HEK293 (cell line): ENCODE measurements around the gene SULT2B1.
A peak's percentile ranks its signal among the peaks of the same experiment; 100 is the strongest.

ENCODE experiments used
- CTCF ChIA-PET: fragments of 350-600 bp; formaldehyde crosslinking; extraction: SDS; loops from one replicate; lab custom pipeline; 2021; ENCODE audit warnings: antibody characterized with exemption; lab: Yijun Ruan, JAX
- POLR2A ChIA-PET: fragments of 300-600 bp; formaldehyde crosslinking; extraction: SDS; loops from one replicate; lab custom pipeline; 2020; ENCODE audit warnings: antibody characterized with exemption, inconsistent platforms; lab: Yijun Ruan, JAX
- H3K27ac ChIP-seq: fragments of 200-500 bp; sonication (Bioruptor generic); 2 replicates; pipeline ENCODE4 v1.5.1; 2014; ENCODE audit warnings: low read depth, low read length, control low read depth, inconsistent platforms; ENCODE audit errors: extremely low read depth
- H3K36me3 ChIP-seq, 2 experiments: fragments of 200-500 bp in 1 of 2; sonication (Bioruptor generic) in 1 of 2; 1 replicate in 1 of 2; 2 replicates in 1 of 2; pipeline ENCODE4 v1.5.1; 2014 to 2017; ENCODE audit warnings: inconsistent platforms in 2 of 2, low read length in 2 of 2; ENCODE audit not compliant: control insufficient read depth in 2 of 2, insufficient read depth in 1 of 2
- H3K4me1 ChIP-seq: fragments of 200-500 bp; sonication (Bioruptor generic); 2 replicates; pipeline ENCODE4 v1.5.1; 2014; ENCODE audit warnings: mild to moderate bottlenecking, low read length, inconsistent platforms; ENCODE audit not compliant: control insufficient read depth, insufficient read depth
- H3K4me3 ChIP-seq: 2 replicates; pipeline ENCODE4 v1.5.1; 2011; ENCODE audit warnings: low read depth, mild to moderate bottlenecking, control low read depth, low read length, moderate library complexity
- H3K9me3 ChIP-seq: fragments of 200-500 bp; sonication (Bioruptor generic); 2 replicates; pipeline ENCODE4 v1.5.1; 2014; ENCODE audit warnings: low read depth, low read length, inconsistent platforms; ENCODE audit not compliant: control insufficient read depth, insufficient read depth
- GLI4 ChIP-seq: fragments of 450-650 bp; formaldehyde crosslinking; IDR thresholded peaks from 2 replicates; pipeline ENCODE4 v1.5.1; 2016; ENCODE audit warnings: missing biosample characterization, missing genetic modification characterization
- GLIS1 ChIP-seq: fragments of 450-650 bp; formaldehyde crosslinking; IDR thresholded peaks from 2 replicates; pipeline ENCODE4 v1.5.1; 2016; ENCODE audit warnings: missing biosample characterization, missing genetic modification characterization
- HIC1 ChIP-seq: fragments of 450-650 bp; formaldehyde crosslinking; IDR thresholded peaks from 2 replicates; pipeline ENCODE4 v1.5.1; 2016; ENCODE audit warnings: missing biosample characterization, missing genetic modification characterization
- KLF1 ChIP-seq: fragments of 450-650 bp; formaldehyde crosslinking; IDR thresholded peaks from 2 replicates; pipeline ENCODE4 v1.5.1; 2016; ENCODE audit warnings: missing biosample characterization, missing genetic modification characterization
- KLF9 ChIP-seq: fragments of 450-650 bp; formaldehyde crosslinking; IDR thresholded peaks from 2 replicates; pipeline ENCODE4 v1.5.1; 2016; ENCODE audit warnings: missing biosample characterization, missing genetic modification characterization, low read depth
- OVOL3 ChIP-seq: fragments of 450-650 bp; formaldehyde crosslinking; IDR thresholded peaks from 2 replicates; pipeline ENCODE4 v1.5.1; 2016; ENCODE audit warnings: missing biosample characterization, missing genetic modification characterization
- ZBTB49 ChIP-seq: fragments of 450-650 bp; formaldehyde crosslinking; IDR thresholded peaks from 2 replicates; pipeline ENCODE4 v1.5.1; 2016; ENCODE audit warnings: missing biosample characterization, missing genetic modification characterization, low read depth
- ZNF24 ChIP-seq: fragments of 450-650 bp; formaldehyde crosslinking; IDR thresholded peaks from 2 replicates; pipeline ENCODE4 v1.5.1; 2016; ENCODE audit warnings: missing biosample characterization, missing genetic modification characterization
- ZNF580 ChIP-seq: fragments of 450-650 bp; formaldehyde crosslinking; IDR thresholded peaks from 2 replicates; pipeline ENCODE4 v1.5.1; 2016; ENCODE audit warnings: missing biosample characterization, missing genetic modification characterization
- ZNF645 ChIP-seq: fragments of 450-650 bp; formaldehyde crosslinking; IDR thresholded peaks from 2 replicates; pipeline ENCODE4; 2016; ENCODE audit warnings: missing biosample characterization, missing genetic modification characterization
- TF ChIP-seq, protein P1 (sequence below): fragments of 450-650 bp; formaldehyde crosslinking; IDR thresholded peaks from 2 replicates; pipeline ENCODE4 v1.5.1; 2016; ENCODE audit warnings: missing biosample characterization, missing genetic modification characterization, borderline replicate concordance
- TF ChIP-seq, protein P2 (sequence below): sonication (generic); formaldehyde crosslinking; IDR thresholded peaks from 2 replicates; pipeline ENCODE4 v1.8.1; 2022; ENCODE audit warnings: mild to moderate bottlenecking, moderate library complexity, missing genetic modification reagents
- TF ChIP-seq, protein P3 (sequence below): fragments of 450-650 bp; formaldehyde crosslinking; IDR thresholded peaks from 2 replicates; pipeline ENCODE4 v1.5.1; 2017; ENCODE audit warnings: missing biosample characterization, missing genetic modification characterization
- TF ChIP-seq, protein P4 (sequence below): fragments of 450-650 bp; formaldehyde crosslinking; IDR thresholded peaks from 2 replicates; pipeline ENCODE4 v1.5.1; 2017; ENCODE audit warnings: missing biosample characterization, missing genetic modification characterization

SULT2B1 gene

GRCh38 chr19:48551437-48552302, at the start of gene SULT2B1:
Gene SULT2B1, plus strand, starts transcription at chr19:48552172. Its CDS starts 81 bp downstream, at chr19:48552253.
- H3K4me3 ChIP-seq: no peak within 1 kb of the TSS
- peaks cover 3% of the 10 kb centered on the region; the same call in 1 of the 2 replicates for H3K4me1 ChIP-seq
- CTCF ChIA-PET: interaction anchor here (0.7 kb wide), 1 partner anchor 41 kb away, joined by 3 read pairs; no protein-coding TSS in a partner anchor
- TF ChIP-seq, protein P1, sequence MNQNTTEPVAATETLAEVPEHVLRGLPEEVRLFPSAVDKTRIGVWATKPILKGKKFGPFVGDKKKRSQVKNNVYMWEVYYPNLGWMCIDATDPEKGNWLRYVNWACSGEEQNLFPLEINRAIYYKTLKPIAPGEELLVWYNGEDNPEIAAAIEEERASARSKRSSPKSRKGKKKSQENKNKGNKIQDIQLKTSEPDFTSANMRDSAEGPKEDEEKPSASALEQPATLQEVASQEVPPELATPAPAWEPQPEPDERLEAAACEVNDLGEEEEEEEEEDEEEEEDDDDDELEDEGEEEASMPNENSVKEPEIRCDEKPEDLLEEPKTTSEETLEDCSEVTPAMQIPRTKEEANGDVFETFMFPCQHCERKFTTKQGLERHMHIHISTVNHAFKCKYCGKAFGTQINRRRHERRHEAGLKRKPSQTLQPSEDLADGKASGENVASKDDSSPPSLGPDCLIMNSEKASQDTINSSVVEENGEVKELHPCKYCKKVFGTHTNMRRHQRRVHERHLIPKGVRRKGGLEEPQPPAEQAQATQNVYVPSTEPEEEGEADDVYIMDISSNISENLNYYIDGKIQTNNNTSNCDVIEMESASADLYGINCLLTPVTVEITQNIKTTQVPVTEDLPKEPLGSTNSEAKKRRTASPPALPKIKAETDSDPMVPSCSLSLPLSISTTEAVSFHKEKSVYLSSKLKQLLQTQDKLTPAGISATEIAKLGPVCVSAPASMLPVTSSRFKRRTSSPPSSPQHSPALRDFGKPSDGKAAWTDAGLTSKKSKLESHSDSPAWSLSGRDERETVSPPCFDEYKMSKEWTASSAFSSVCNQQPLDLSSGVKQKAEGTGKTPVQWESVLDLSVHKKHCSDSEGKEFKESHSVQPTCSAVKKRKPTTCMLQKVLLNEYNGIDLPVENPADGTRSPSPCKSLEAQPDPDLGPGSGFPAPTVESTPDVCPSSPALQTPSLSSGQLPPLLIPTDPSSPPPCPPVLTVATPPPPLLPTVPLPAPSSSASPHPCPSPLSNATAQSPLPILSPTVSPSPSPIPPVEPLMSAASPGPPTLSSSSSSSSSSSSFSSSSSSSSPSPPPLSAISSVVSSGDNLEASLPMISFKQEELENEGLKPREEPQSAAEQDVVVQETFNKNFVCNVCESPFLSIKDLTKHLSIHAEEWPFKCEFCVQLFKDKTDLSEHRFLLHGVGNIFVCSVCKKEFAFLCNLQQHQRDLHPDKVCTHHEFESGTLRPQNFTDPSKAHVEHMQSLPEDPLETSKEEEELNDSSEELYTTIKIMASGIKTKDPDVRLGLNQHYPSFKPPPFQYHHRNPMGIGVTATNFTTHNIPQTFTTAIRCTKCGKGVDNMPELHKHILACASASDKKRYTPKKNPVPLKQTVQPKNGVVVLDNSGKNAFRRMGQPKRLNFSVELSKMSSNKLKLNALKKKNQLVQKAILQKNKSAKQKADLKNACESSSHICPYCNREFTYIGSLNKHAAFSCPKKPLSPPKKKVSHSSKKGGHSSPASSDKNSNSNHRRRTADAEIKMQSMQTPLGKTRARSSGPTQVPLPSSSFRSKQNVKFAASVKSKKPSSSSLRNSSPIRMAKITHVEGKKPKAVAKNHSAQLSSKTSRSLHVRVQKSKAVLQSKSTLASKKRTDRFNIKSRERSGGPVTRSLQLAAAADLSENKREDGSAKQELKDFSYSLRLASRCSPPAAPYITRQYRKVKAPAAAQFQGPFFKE (tag by site-specific recombination): no peak
- TF ChIP-seq KLF1 (peak; percentile 84), ZNF24 (tag by site-specific recombination) (peak; percentile 92), HIC1 (tag by site-specific recombination) (peak; percentile 42; the same call in 1 of the 2 replicates), KLF9 (no peak), OVOL3 (no peak), ZNF580 (tag by site-specific recombination) (no peak), ZNF645 (tag by site-specific recombination) (no peak), ZBTB49 (no peak), GLI4 (tag by site-specific recombination) (no peak), GLIS1 (tag by site-specific recombination) (peak; percentile 73)
- TF ChIP-seq, protein P2, sequence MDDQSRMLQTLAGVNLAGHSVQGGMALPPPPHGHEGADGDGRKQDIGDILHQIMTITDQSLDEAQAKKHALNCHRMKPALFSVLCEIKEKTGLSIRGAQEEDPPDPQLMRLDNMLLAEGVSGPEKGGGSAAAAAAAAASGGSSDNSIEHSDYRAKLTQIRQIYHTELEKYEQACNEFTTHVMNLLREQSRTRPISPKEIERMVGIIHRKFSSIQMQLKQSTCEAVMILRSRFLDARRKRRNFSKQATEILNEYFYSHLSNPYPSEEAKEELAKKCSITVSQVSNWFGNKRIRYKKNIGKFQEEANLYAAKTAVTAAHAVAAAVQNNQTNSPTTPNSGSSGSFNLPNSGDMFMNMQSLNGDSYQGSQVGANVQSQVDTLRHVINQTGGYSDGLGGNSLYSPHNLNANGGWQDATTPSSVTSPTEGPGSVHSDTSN (CRISPR knock-in tag): no peak
- TF ChIP-seq, protein P3, sequence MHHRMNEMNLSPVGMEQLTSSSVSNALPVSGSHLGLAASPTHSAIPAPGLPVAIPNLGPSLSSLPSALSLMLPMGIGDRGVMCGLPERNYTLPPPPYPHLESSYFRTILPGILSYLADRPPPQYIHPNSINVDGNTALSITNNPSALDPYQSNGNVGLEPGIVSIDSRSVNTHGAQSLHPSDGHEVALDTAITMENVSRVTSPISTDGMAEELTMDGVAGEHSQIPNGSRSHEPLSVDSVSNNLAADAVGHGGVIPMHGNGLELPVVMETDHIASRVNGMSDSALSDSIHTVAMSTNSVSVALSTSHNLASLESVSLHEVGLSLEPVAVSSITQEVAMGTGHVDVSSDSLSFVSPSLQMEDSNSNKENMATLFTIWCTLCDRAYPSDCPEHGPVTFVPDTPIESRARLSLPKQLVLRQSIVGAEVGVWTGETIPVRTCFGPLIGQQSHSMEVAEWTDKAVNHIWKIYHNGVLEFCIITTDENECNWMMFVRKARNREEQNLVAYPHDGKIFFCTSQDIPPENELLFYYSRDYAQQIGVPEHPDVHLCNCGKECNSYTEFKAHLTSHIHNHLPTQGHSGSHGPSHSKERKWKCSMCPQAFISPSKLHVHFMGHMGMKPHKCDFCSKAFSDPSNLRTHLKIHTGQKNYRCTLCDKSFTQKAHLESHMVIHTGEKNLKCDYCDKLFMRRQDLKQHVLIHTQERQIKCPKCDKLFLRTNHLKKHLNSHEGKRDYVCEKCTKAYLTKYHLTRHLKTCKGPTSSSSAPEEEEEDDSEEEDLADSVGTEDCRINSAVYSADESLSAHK (tag by site-specific recombination): peak; percentile 96
- TF ChIP-seq, protein P4, sequence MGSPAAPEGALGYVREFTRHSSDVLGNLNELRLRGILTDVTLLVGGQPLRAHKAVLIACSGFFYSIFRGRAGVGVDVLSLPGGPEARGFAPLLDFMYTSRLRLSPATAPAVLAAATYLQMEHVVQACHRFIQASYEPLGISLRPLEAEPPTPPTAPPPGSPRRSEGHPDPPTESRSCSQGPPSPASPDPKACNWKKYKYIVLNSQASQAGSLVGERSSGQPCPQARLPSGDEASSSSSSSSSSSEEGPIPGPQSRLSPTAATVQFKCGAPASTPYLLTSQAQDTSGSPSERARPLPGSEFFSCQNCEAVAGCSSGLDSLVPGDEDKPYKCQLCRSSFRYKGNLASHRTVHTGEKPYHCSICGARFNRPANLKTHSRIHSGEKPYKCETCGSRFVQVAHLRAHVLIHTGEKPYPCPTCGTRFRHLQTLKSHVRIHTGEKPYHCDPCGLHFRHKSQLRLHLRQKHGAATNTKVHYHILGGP (tag by site-specific recombination): no peak
- H3K9me3 ChIP-seq: no peaks in the 10 kb centered on the region
- H3K27ac ChIP-seq: no peak within 1 kb of the TSS
- POLR2A ChIA-PET: no interaction called here
- no peaks in the 10 kb centered on the region for H3K36me3 ChIP-seq
